Osteoblast (primary cell): ENCODE measurements around the gene DDX1. TPM values are rescaled to one million over a fixed set of nuclear protein-coding genes. Genes with fewer than 3 reads are reported as not detected.

Source experiments
- DNase-seq: peaks from one replicate; pipeline ENCODE4 v3.0.0; 2011; ENCODE audit warnings: low spot score, mixed read lengths; ENCODE audit not compliant: insufficient read length; ENCODE audit errors: missing footprints
- H2AFZ ChIP-seq: 2 replicates; pipeline ENCODE4 v1.6.0; 2011; ENCODE audit warnings: mild to moderate bottlenecking, low read length
- H3K27ac ChIP-seq: 2 replicates; pipeline ENCODE4 v1.5.1; 2011; ENCODE audit warnings: mild to moderate bottlenecking, low read depth, low read length, moderate library complexity
- H3K27me3 ChIP-seq: 2 replicates; pipeline ENCODE4 v1.6.0; 2012; ENCODE audit warnings: mild to moderate bottlenecking, control low read depth, inconsistent platforms, low read length, moderate library complexity; ENCODE audit not compliant: insufficient read depth
- H3K36me3 ChIP-seq: 2 replicates; pipeline ENCODE4 v1.5.1; 2011; ENCODE audit warnings: mild to moderate bottlenecking, low read length, control low read depth, moderate library complexity; ENCODE audit not compliant: insufficient read depth
- H3K4me1 ChIP-seq: 2 replicates; pipeline ENCODE4 v1.5.1; 2011; ENCODE audit warnings: mild to moderate bottlenecking, low read length, control low read depth, moderate library complexity; ENCODE audit not compliant: insufficient read depth
- H3K4me2 ChIP-seq: 2 replicates; pipeline ENCODE4 v1.6.0; 2011; ENCODE audit warnings: mild to moderate bottlenecking, low read length; ENCODE audit not compliant: insufficient read depth
- H3K4me3 ChIP-seq: fragments of 200-600 bp; sonication (generic); 3 replicates; pipeline ENCODE4 v1.5.1; 2012; ENCODE audit warnings: mild to moderate bottlenecking, low read length, inconsistent platforms; ENCODE audit not compliant: insufficient read depth
- H3K79me2 ChIP-seq: 2 replicates; pipeline ENCODE4 v1.6.0; 2012; ENCODE audit warnings: mild to moderate bottlenecking, low read length, control low read depth, inconsistent platforms; ENCODE audit not compliant: insufficient read depth
- H3K9me3 ChIP-seq: 2 replicates; pipeline ENCODE4 v1.5.1; 2011; ENCODE audit warnings: low read depth, low read length, control low read depth
- H4K20me1 ChIP-seq: 2 replicates; pipeline ENCODE4 v1.6.0; 2012; ENCODE audit warnings: mild to moderate bottlenecking, low read length, control low read depth; ENCODE audit not compliant: insufficient read depth
- CTCF ChIP-seq: IDR thresholded peaks from 2 replicates; pipeline ENCODE4 v1.5.1; 2011; ENCODE audit warnings: mild to moderate bottlenecking, low read depth, low read length, moderate library complexity; ENCODE audit errors: extremely low read depth
- total RNA-seq: library from RNA; depleted of rRNA; stranded (reverse); fragments of >200 nt; gene quantifications from 2 replicates; pipeline ENCODE4 v1.2.3, GENCODE V29; 2012

The DDX1 gene
- total RNA-seq, 1 donor, result 76.0 TPM

- no peaks in the 10 kb centered on the region for H3K27me3 ChIP-seq
- no peak overlapping the region for H3K4me2 ChIP-seq
- no peak overlapping the region for H3K27ac ChIP-seq
- H3K9me3 ChIP-seq, result no peaks in the 10 kb centered on the region
- TF ChIP-seq CTCF, result no peak
- no peak for DNase-seq
- peaks cover 8% of the 10 kb centered on the region for H3K36me3 ChIP-seq
- H2AFZ ChIP-seq, result no peak overlapping the region
- H4K20me1 ChIP-seq, result peaks cover 7% of the 10 kb centered on the region
- H3K4me3 ChIP-seq, result no peak overlapping the region
- no peaks in the 10 kb centered on the region for H3K4me1 ChIP-seq
- H3K79me2 ChIP-seq, result peaks cover 31% of the 10 kb centered on the region
Observed at GRCh38 chr2:15553519-15553918, 38.1 kb upstream of the DDX1 start.

- Histone ChIP-seq H3K4me2 (no peak overlapping the region), H2AFZ (no peak overlapping the region), H3K36me3 (peaks cover 3% of the 10 kb centered on the region), H3K27ac (no peak overlapping the region), H3K4me1 (no peaks in the 10 kb centered on the region), H4K20me1 (peaks cover 11% of the 10 kb centered on the region), H3K9me3 (no peaks in the 10 kb centered on the region), H3K27me3 (no peaks in the 10 kb centered on the region), H3K79me2 (peaks cover 35% of the 10 kb centered on the region), H3K4me3 (no peak overlapping the region)
- no peak for TF ChIP-seq CTCF
- DNase-seq, result no peak
Observed at GRCh38 chr2:15553951-15554350, 37.7 kb upstream of the DDX1 start.

- Histone ChIP-seq H3K9me3 (no peaks in the 10 kb centered on the region), H4K20me1 (peaks cover 15% of the 10 kb centered on the region), H3K79me2 (peaks cover 42% of the 10 kb centered on the region), H3K27ac (no peak overlapping the region), H3K27me3 (no peaks in the 10 kb centered on the region), H3K4me3 (no peak overlapping the region), H2AFZ (no peak overlapping the region), H3K36me3 (no peaks in the 10 kb centered on the region), H3K4me2 (no peak overlapping the region), H3K4me1 (peaks cover 2% of the 10 kb centered on the region)
- no peak for DNase-seq
- TF ChIP-seq CTCF, result no peak
Observed at GRCh38 chr2:15554525-15555218, 37.0 kb upstream of the DDX1 start.

DNA sequence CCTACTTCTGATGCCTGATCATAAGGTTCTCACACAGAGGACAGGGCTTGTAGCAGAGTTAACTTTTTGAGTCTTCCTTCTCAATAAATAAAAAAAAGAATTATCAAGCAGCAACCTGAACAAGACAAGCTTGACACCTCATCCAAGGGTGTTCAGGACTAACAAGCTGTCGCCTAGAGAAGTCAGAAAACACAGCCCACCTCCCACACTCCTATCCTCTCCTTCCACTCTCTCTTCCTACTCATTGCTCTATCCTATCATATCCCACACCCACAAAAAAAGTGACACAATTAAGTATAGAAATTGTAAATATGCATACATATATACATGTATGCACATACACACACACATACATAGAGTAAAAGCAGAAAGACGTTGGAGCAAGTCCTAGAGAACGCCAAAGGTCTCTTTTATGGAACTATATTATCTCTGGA is 35.9 kb upstream of the DDX1 start:
- DNase-seq, result no peak
- Histone ChIP-seq H3K79me2 (peaks cover 54% of the 10 kb centered on the region), H3K4me3 (no peak overlapping the region), H3K9me3 (no peaks in the 10 kb centered on the region), H3K4me1 (peaks cover 6% of the 10 kb centered on the region), H3K4me2 (no peak overlapping the region), H3K27me3 (no peaks in the 10 kb centered on the region), H3K36me3 (no peaks in the 10 kb centered on the region), H4K20me1 (peaks cover 15% of the 10 kb centered on the region), H3K27ac (no peak overlapping the region), H2AFZ (no peak overlapping the region)
- TF ChIP-seq CTCF, result no peak
